ENCODE measurements around the gene IMP4.

IMP4 gene

GRCh38 chr2:130389358-130389757 lies 46.7 kb downstream of the IMP4 start:
- peak overlapping the region; percentile 80 for H3K4me2 ChIP-seq (ENCODE audit: low read length)
- no peaks in the 10 kb centered on the region for H3K9me2 ChIP-seq (replicated peaks; ENCODE audit: control insufficient read depth, low read length)
- H3K4me3 ChIP-seq (ENCODE audit: low read length): peak overlapping the region; percentile 74
- no peaks in the 10 kb centered on the region for H4K20me1 ChIP-seq (ENCODE audit: control insufficient read depth, insufficient read depth, low read depth, low read length)
- H3K9me3 ChIP-seq (ENCODE audit: control insufficient read depth, insufficient read depth, low read length): no peaks in the 10 kb centered on the region
- H3K27me3 ChIP-seq (ENCODE audit: control insufficient read depth, low read length): no peaks in the 10 kb centered on the region
- peaks cover 13% of the 10 kb centered on the region; the same call in 1 of the 2 replicates for H3K36me3 ChIP-seq (ENCODE audit: control insufficient read depth, low read length)
- TF ChIP-seq CTCF (IDR thresholded peaks at IDR 0.05; ENCODE audit: low read depth, low read length, poor library complexity, severe bottlenecking): no peak
- no peak for TF ChIP-seq EZH2phosphoT487 (IDR thresholded peaks at IDR 0.05; ENCODE audit: borderline replicate concordance, low read length)
- H3K4me1 ChIP-seq (ENCODE audit: control insufficient read depth, low read length): peaks cover 93% of the 10 kb centered on the region
- peaks cover 18% of the 10 kb centered on the region for H3K79me2 ChIP-seq (ENCODE audit: control insufficient read depth, low read length)
- H3K27ac ChIP-seq (ENCODE audit: low read depth, low read length): peak overlapping the region; percentile 99
- H3F3A ChIP-seq (ENCODE audit: control insufficient read depth, insufficient read depth): peaks cover 58% of the 10 kb centered on the region

GRCh38 chr2:130389783-130390182 lies 47.1 kb downstream of the IMP4 start:
- Histone ChIP-seq H4K20me1 (ENCODE audit: control insufficient read depth, insufficient read depth, low read depth, low read length) (no peaks in the 10 kb centered on the region), H3K9me3 (ENCODE audit: control insufficient read depth, insufficient read depth, low read length) (no peaks in the 10 kb centered on the region), H3K4me3 (ENCODE audit: low read length) (peak overlapping the region; percentile 74), H3K4me1 (ENCODE audit: control insufficient read depth, low read length) (peaks cover 90% of the 10 kb centered on the region), H3K36me3 (ENCODE audit: control insufficient read depth, low read length) (peaks cover 13% of the 10 kb centered on the region; the same call in 1 of the 2 replicates), H3K27ac (ENCODE audit: low read depth, low read length) (peak overlapping the region; percentile 99), H3K9me2 (replicated peaks; ENCODE audit: control insufficient read depth, low read length) (no peaks in the 10 kb centered on the region), H3F3A (ENCODE audit: control insufficient read depth, insufficient read depth) (peaks cover 56% of the 10 kb centered on the region), H3K79me2 (ENCODE audit: control insufficient read depth, low read length) (peaks cover 18% of the 10 kb centered on the region), H3K4me2 (ENCODE audit: low read length) (peak overlapping the region; percentile 80), H3K27me3 (ENCODE audit: control insufficient read depth, low read length) (no peaks in the 10 kb centered on the region)
- TF ChIP-seq CTCF (IDR thresholded peaks at IDR 0.05; ENCODE audit: low read depth, low read length, poor library complexity, severe bottlenecking): no peak
- no peak for TF ChIP-seq EZH2phosphoT487 (IDR thresholded peaks at IDR 0.05; ENCODE audit: borderline replicate concordance, low read length)

DNA sequence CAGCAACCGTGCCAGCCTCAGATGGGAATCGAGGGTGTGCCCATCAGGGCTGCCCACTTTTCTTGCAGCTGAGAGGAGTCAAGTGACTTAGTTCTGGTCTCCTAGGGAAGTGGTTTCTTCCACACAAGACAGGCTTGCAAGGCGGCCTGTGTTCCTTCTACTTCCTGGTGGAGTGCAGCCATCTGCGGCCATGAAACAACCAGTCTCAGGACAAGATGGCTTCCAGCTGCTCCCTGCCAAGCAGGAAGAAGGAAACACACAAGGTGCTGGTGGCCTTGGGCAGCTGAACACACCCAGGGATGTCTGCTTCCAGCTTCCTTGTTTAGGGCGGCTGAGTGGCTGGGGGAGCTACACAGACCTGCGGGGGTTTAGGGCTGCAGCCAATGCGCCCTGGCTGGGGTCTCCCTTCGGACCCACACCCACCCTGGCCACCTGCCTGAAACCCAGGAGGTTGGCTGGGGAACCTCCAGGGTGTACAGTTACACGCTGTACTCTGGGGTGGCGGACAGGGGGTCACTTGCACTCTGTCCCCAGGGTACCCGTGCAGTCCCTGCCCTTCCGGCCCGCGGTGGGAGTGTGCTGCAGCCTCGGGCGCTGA lies 47.9 kb downstream of the IMP4 start:
- Histone ChIP-seq H3F3A (ENCODE audit: control insufficient read depth, insufficient read depth) (peaks cover 48% of the 10 kb centered on the region), H4K20me1 (ENCODE audit: control insufficient read depth, insufficient read depth, low read depth, low read length) (no peaks in the 10 kb centered on the region), H3K4me1 (ENCODE audit: control insufficient read depth, low read length) (peaks cover 82% of the 10 kb centered on the region), H3K27ac (ENCODE audit: low read depth, low read length) (peak overlapping the region; percentile 99), H3K27me3 (ENCODE audit: control insufficient read depth, low read length) (no peaks in the 10 kb centered on the region), H3K9me2 (replicated peaks; ENCODE audit: control insufficient read depth, low read length) (no peaks in the 10 kb centered on the region), H3K4me3 (ENCODE audit: low read length) (peak overlapping the region; percentile 74), H3K9me3 (ENCODE audit: control insufficient read depth, insufficient read depth, low read length) (no peaks in the 10 kb centered on the region), H3K36me3 (ENCODE audit: control insufficient read depth, low read length) (peaks cover 13% of the 10 kb centered on the region; the same call in 1 of the 2 replicates), H3K4me2 (ENCODE audit: low read length) (peak overlapping the region; percentile 80), H3K79me2 (ENCODE audit: control insufficient read depth, low read length) (peaks cover 18% of the 10 kb centered on the region)
- TF ChIP-seq CTCF (IDR thresholded peaks at IDR 0.05; ENCODE audit: low read depth, low read length, poor library complexity, severe bottlenecking) (no peak), EZH2phosphoT487 (IDR thresholded peaks at IDR 0.05; ENCODE audit: borderline replicate concordance, low read length) (no peak)
